GM10248 (cell line): ENCODE measurements around the gene RSPH1.

ENCODE experiments used
- CTCF ChIA-PET: fragments of 300-600 bp; sonication (Branson Sonifier 250); formaldehyde crosslinking; extraction: SDS; loops from one replicate; lab custom pipeline; 2021; ENCODE audit warnings: antibody characterized with exemption; lab: Yijun Ruan, JAX
- POLR2A ChIA-PET: fragments of 350-650 bp; sonication (Branson Sonifier 250); formaldehyde crosslinking; extraction: SDS; loops from one replicate; lab custom pipeline; 2020; ENCODE audit warnings: antibody characterized with exemption; lab: Yijun Ruan, JAX
- DNase-seq: peaks from one replicate; pipeline ENCODE4 v3.0.0; 2012; ENCODE audit errors: extremely low spot score
- TF ChIP-seq, protein P1 (sequence below): IDR thresholded peaks from 2 replicates; pipeline ENCODE4 v1.5.1; 2012; ENCODE audit warnings: mild to moderate bottlenecking, low read depth; ENCODE audit errors: extremely low read depth, missing control alignments, control extremely low read depth

Gene RSPH1

DNA sequence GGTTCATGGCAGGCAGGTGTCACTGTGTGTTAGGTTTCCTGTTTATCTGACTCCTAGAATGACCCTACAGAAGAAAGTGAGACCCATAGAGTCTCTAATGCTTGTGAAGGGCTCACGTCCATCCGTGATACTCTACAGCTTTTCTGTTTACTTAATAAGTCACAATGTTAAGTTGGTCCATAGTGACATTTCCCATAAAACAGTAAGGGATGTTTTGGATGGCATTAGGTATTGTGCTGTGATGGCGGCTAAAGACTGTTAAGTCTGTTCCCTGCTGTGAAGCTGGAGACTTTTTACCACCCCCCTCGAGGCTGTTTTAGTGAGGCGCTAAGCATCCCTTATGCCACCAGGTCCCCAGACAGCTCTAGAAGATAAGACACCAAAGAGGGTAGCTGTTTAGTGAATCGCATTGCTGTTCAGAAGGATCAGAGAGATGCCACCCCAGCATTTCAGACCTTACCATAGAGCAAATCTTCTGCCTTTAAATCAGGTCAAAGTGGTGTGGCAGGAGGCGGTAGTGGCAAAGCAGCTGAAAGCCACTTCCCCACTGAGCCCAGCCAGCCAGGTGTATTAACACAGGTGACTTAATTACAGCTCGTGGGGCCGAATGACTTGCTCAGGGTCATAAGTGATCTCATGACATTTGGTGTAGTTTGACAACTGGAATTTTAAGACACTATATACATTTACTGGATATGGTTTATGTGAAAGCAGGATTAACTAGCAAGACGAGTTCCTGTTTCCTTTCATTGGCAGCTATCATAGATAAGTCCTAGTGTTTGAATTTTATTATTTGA is 42.7 kb upstream of the RSPH1 start:
- CTCF ChIA-PET: interaction anchor here (1.2 to 6.4 kb wide), 9 partner anchors 9 to 229 kb away, joined by 3 to 45 read pairs (median 5); no protein-coding TSS in a partner anchor

DNA sequence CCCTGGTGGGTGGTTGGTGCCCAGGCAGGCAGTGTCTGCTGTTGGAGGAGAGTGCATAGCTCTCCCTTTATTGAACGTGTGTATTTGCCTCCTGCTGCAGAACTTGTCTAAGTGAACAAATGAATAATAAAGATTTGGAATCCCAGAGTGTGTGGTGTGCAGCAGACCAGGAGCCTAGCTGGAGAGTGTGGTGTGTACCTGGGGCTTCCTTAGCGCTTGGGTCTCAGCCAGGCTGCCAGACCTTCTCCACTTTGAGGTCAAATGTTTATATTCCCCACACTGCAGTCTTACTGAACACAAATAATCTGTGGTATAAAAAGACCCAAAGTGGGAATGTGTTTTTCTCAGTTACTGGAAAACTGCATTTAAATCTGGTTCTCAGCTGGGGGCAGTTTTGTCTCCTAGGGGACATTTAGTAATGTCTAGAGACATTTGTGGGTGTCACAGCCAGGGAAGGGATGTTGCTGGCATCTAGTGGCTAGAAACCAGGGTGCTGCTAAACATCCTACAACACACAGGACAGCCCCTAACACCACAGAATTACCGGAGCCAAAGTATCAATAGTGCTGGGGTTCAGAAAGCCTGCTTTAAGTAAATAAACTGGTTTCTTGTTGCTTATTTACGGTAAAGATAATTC is 41.2 kb upstream of the RSPH1 start:
- DNase-seq: no peak
- TF ChIP-seq, protein P1, sequence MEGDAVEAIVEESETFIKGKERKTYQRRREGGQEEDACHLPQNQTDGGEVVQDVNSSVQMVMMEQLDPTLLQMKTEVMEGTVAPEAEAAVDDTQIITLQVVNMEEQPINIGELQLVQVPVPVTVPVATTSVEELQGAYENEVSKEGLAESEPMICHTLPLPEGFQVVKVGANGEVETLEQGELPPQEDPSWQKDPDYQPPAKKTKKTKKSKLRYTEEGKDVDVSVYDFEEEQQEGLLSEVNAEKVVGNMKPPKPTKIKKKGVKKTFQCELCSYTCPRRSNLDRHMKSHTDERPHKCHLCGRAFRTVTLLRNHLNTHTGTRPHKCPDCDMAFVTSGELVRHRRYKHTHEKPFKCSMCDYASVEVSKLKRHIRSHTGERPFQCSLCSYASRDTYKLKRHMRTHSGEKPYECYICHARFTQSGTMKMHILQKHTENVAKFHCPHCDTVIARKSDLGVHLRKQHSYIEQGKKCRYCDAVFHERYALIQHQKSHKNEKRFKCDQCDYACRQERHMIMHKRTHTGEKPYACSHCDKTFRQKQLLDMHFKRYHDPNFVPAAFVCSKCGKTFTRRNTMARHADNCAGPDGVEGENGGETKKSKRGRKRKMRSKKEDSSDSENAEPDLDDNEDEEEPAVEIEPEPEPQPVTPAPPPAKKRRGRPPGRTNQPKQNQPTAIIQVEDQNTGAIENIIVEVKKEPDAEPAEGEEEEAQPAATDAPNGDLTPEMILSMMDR: peak; percentile 55
- CTCF ChIA-PET: interaction anchor here (0.7 to 6.4 kb wide), 15 partner anchors 11 to 373 kb away, joined by 3 to 45 read pairs (median 4); no protein-coding TSS in a partner anchor
- POLR2A ChIA-PET: no interaction called here

More for the DNA sequence above, 42.7 kb upstream of the RSPH1 start:
- TF ChIP-seq, protein P1: no peak
- no peak for DNase-seq
- POLR2A ChIA-PET: no interaction called here

DNA sequence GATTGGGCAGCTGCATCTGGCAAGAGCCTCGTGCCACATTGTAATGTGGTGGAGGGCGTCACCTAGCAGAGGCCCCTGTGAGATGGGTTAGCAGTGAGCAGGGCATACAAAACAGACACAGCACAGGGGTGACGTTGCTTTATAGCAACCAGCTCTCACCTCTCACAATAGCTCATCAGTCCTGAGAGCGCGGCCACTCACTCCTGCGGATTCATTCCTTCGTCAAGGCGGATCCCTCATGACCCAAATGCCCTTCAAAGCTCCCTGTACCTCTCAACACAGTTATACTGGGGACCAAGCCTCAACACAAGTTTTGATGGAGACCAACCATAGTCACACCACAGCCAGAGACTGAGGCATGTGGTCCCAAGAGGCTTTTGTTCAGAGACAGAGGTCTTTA is 40.6 kb upstream of the RSPH1 start:
- TF ChIP-seq, protein P1: no peak
- no peak for DNase-seq
- POLR2A ChIA-PET: interaction anchor here (0.6 to 1.1 kb wide), 3 partner anchors 9 to 392 kb away, joined by 3 read pairs; no protein-coding TSS in a partner anchor
- CTCF ChIA-PET: interaction anchor here (0.7 to 6.4 kb wide), 21 partner anchors 9 to 372 kb away, joined by 3 to 45 read pairs (median 4); no protein-coding TSS in a partner anchor

DNA sequence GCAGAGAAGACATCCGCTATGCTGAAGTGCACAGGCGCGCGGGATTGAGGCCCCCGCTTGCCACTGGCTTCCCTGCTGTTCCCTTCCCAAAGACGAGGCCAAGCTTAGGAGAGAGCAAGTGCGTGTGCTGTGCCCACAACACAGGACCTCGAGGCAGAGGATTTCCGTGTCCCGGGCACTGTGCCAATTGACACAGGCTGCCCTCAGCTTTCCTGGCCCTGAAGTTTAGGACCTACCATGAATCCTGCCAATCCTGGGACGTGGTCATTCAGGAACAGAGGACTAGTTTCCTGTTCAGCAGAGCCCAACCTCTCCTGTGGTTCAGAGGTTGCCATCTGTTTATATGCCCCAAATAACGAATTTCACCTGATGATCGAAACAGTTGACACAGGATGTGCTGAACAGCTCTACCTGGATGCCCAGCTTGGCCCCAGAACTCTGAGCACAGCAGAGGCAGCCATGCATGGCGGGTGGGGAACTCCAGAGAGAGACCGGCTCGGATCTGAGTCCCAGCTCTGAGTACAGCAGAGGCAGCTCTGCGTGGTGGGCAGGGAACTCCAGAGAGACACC is 39.7 kb upstream of the RSPH1 start:
- CTCF ChIA-PET: interaction anchor here (0.8 to 6.4 kb wide), 17 partner anchors 9 to 390 kb away, joined by 3 to 45 read pairs (median 4); no protein-coding TSS in a partner anchor
- POLR2A ChIA-PET: interaction anchor here (0.6 to 1.1 kb wide), 3 partner anchors 8 to 391 kb away, joined by 3 read pairs; no protein-coding TSS in a partner anchor
- peak; percentile 72 for DNase-seq
- TF ChIP-seq, protein P1: no peak

DNA sequence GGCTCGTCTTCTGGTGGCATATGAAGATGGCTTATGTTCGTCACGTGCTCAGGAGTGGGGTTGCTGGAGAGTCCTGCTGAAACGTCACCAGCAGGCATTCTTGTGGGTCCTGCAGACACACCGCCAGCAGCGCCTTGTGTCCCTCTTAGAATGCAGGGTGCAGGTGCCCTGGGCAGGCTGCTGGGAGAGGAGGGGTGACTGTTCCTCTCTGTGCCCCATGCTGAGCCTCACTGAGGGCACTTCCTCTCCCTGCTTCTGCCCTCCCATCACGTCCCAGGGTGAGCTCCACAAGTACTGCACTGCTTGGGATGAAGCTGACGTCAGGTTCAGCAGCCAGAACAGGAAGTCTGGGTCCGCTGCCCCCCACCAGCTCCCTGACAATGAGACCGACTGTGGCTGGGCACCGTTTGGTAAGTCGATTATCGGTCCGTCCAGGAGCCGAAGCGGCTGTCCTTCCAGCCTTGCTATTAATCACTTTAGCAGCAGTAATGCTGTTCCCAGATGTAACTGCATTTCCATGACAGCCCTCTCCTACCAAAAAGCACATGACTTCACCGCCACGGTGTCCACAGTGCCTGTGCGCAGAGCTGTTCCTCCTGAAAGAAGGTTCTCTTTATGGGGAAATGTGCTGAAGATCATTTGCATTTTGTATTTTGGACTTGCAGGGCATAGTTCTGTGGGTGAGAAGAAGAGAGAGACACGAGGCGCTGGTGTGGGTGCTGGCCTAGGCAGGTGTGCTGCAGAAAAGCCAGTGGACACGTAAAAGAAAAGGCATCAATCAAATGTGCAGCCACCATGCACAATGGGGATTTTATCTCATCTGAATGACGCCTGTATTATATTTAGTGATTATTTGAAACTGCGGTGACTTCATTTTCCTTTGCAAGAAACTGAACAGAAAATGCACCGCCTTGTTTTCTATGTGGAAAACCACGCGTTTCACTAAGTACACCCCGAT is 38.7 kb upstream of the RSPH1 start:
- DNase-seq: peak; percentile 69
- ChIA-PET POLR2A (no interaction called here), CTCF (interaction anchor here (1.1 to 6.4 kb wide), 6 partner anchors 10 to 389 kb away, joined by 3 to 45 read pairs (median 6); no protein-coding TSS in a partner anchor)
- TF ChIP-seq, protein P1: no peak
